T-helper 2 cell (primary cell): ENCODE results near the gene TAF9.

Experiments used
- DNase-seq, 5 experiments: peaks; one replicate each; pipeline versions ENCODE4 v3.0.0 to v3.0.0-alpha.2; 2012 to 2022
- total RNA-seq, 2 donors: gene quantifications; one replicate each; lab custom pipeline; 2026; lab: John Stamatoyannopoulos, UW

The TAF9 gene
- total RNA-seq, result 65.8 to 74.2 reads per million in 2 donors

DNA sequence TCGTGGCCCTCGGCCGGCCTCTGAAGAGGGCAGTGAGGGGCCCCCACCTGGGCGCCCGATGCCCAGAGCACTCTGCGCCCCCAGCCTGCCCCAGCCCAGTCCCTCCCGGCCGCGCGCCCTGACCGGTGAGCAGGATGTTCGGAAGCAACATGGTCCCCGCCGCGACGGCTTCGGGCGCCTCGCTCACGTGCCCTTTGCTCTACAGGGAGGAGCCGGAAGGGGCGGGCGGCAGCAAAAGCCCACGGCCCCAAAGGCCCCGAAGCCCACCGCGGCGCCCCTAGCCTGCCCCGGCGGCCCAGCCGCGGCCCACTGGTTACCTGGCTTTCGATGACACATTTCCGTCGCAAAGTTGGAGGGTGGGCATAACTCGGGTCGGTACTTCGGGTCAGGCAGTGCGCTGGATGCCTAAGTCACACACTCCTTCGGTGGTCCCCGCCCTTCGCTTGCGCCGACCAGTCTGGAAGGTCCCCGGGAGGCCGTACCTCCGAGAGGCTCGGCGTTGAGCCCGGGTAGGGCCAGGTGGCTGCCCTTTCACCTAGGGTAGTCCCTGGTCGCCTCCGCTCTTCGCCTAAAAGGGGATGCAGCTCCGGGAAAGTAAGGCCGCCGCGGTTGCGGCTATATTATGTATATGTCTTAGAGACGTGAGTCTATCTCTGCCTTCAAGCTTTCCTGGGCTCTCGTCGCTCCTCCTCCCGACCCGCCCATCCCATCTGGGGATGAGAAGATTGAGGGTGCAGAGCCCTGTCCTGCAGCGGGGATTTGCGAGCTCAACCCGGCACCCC, at the start of gene TAF9, which contains the start of the genes AK6 and RAD17:
TSS of gene TAF9 (minus strand) at position 181 of the 782 bp plus-strand sequence. CDS start 3,783 bp downstream, outside the sequence.
TSS of gene AK6 (minus strand) at position 181 of the 782 bp plus-strand sequence. CDS start at position 151, 30 bp downstream.
TSS of gene RAD17 (plus strand) at position 479 of the 782 bp plus-strand sequence. CDS start 2,391 bp downstream, outside the sequence.
- DNase-seq, result peak; percentile 83 to 95 (median 87)

DNA sequence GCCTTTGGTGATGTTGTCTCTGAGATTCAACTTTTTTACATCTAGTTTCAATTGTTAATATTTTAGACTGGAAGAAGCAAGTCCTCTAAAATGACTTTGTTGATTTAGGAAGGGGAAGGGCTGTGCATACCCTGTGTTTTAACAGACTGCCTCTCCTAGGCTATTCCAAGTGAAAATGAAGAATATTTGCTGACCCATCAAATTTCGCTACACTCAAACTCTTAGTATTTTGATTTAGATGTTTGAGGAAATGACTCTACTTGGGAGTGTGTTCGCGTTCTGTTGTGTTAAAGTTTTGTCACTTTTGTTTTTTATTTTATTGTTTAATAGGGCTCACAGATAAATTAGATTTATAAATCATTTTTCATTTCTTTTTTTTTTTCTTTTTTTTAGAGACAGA, 49.2 kb upstream of the TAF9 start:
- DNase-seq, result no peak

GRCh38 chr5:69416699-69417098, 47.4 kb upstream of the TAF9 start:
- no peak for DNase-seq

- DNase-seq, result no peak
Observed at GRCh38 chr5:69416180-69416579, 46.9 kb upstream of the TAF9 start.

DNA sequence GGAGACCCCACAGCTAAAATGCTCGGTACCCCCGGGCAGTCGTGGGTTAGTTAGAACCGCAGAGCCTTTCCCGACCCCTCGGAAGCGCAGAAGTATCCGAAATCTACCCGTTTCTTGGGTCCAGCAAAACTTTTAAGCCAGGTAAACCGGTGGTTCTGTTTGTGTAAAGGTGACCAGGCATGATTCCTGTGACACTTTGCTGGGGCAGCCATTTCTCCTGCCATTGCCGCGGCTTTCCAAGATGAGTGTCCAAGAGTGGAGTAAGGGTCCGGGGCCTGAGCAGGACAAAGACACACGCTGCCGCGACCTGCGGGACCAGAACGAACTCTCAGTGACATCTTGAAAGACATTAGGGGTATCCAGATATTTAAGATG, 46.3 kb upstream of the TAF9 start:
- no peak for DNase-seq

DNA sequence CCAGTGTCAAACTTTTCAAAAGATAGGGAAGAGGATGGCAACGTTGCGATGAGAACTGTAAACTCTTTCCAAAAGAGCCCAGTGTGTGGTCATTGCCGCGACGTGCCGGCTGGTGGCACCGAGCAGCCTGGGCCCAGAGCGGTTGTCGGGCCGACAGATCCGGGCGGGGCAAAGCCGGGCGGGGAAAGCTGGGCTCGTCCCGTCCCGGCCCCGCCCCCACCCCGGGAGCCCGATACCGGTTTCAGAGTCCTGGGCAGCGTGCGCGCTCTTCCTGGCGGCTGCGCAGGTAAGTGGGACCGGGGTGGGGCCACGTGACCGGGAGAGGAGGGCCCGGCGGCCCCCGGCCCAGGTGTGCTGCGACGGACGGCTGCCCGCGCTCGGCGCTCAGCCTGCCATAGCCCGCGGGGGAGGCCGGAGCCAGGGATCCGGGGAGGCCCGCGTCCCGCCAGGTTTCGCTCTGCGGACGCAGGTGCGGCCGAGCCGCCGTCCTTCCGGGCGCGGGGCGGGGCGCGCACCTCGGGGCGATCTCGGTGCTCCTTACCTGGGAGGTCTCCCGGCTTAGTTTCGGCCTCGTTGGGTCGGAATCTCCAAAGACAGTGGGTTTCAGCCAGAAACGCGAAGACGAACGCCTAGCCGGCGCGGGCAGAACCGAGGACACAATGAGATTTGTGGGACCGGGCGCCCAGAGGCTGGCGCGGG, 45.7 kb upstream of the TAF9 start, which contains the start of gene MARVELD2:
TSS of gene MARVELD2 (plus strand) at position 232 of the 699 bp plus-strand sequence. CDS start 4,270 bp downstream, outside the sequence.
- DNase-seq, result peak; percentile 2 to 41 (median 18)

DNA sequence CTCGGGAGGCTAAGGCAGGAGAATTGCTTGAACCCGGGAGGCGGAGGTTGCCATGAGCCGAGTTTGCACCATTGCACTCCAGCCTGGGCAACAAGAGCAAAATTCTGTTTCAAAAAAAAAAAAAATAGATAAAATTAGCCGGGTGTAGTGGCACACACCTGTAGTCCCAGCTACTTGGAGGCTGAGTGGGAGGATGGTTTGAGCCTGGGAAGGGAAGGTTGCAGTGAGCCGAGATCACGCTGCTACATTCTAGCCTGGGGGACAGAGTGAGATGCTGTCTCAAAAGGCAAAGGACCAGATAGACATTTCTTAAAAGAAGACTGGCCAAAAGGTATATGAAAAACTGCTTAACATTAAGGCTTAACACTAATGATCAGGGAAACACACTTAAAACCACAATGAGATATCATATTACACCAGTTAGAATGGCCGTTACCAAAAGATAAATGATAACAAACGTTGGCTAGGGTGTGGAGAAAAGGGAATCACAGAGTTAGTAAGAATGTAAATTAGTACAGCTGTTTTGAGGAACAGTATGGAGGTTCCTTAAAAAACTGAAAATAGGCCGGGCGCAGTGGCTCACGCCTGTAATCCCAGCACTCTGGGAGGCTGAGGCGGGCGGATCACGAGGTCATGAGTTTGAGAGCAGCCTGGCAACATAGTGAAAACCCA, 35.5 kb upstream of the TAF9 start:
- no peak for DNase-seq

GRCh38 chr5:69378376-69378775, 9.1 kb upstream of the TAF9 start:
- no peak for DNase-seq

- no peak for DNase-seq
Observed at GRCh38 chr5:69374911-69375446, 5.7 kb upstream of the TAF9 start.

DNA sequence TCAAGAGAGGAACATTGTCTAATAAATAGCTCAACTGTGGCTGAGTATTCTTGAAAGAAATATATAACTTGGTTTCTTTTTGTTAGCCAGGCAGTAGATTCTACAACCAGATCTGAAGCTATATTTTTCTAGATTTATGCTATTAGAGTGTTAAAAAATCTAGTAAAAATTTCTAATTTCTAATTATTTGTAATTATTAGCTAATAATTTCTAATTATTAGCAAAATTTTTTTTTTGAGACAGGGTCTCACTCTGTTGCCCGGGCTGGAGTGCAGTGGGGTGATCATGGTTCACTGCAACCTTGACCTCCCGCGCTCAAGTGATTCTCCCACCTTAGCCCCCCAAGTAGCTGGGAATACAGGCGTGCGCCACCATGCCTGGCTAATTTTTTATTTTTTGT, 3.1 kb upstream of the TAF9 start:
- no peak for DNase-seq

DNA sequence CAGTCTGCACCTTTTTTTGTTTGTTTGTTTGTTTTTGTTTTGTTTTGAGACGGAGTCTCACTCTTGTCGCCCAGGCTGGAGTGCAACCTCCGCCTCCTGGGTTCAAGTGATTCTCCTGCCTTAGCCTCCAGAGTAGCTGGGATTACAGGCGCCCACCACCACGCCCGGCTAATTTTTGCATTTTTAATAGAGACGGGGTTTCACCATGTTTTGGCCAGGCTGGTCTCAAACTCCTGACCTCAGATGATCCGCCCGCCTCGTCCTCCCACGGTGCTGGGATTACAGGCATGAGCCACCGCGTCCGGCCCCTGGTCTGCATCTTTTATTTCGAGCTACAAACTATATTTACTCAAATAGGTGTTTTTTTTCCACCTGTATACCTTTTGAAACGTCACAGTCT, 1.0 kb upstream of the TAF9 start:
- peak in 1 of 5 experiments; percentile 2 for DNase-seq

- DNase-seq, result peak in 3 of 5 experiments; percentile 9 to 38 (median 21)
Observed at GRCh38 chr5:69368458-69369339, 621 bp downstream of the TAF9 start.

GRCh38 chr5:69367697-69368279, 1.5 kb downstream of the TAF9 start:
- no peak for DNase-seq

DNA sequence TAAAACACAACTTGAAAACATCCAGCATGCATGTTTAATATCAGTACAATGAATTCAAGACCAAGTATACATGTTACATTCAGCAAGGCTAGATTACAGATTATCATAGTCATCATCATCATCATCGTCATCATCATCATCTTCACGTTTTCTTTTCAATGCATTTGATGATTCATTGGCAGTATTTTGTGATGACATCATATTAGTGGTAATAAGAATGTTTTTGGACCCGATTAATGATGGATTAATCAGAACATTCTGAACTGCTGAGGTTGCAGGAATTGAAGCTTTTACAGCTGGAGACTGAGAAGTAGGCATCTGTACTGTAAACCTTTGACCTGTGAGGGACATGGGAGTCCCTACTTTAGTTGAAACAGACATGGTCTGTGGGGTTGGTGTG, 4.5 kb downstream of the TAF9 start:
- no peak for DNase-seq

DNA sequence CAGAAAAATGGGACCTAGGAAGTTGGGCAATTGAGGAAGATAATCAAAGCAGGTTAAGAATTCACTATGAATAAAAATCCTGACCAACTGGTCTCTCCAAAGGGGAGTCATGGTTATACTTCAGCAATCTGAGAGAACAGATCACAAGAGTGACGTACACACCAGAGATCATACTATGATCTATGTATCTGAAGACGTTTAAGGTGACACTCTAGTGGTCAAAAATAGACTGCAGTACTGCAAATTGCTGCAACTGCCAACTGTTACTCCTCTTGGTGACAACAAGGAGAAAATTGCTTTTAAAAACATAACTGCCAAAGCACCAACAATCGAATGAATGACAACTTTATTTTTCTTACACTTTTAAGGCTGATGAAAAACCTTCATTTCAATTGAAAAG, 4.9 kb downstream of the TAF9 start:
- peak in 1 of 5 experiments; percentile 67 for DNase-seq

DNA sequence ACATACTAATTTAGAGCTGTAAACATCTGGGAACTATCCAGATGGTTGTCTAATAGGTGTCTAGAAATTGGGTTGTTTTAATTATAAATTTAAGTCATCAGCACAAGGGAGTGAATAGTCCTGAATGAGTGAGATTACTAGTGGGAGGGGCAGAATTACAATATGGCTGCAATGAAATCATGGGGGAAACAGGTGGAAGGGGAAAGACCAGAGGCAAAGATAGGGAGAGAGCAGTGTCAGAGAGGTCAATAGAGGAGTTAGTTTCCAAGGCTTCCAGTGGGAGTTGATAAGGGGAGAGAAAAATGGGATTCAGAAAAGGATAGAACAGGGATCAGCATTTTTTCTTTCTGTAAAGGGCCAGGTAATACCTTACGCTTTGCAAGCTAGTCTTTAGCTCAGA, 8.9 kb downstream of the TAF9 start:
- DNase-seq, result no peak

DNA sequence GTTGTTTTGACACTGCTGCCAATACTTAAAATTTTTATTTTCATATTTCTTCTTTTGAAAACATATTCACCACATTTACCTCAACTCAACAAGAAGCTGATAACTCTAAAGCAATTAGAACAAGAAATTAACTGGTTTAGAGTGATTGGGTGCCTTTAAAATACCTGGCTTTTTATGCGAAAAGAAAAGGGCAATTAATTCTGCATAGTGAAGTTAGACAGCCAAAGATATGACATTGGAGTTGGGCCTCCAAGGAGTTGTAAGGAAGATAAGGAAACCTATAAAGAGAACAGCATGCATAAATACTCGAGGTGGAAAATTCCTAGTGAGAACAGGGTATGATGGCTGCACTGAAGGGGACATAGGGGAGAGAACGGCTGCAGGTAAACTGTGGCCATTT, 9.6 kb downstream of the TAF9 start:
- no peak for DNase-seq

- no peak for DNase-seq
Observed at GRCh38 chr5:69350664-69351063, 18.7 kb downstream of the TAF9 start.

DNA sequence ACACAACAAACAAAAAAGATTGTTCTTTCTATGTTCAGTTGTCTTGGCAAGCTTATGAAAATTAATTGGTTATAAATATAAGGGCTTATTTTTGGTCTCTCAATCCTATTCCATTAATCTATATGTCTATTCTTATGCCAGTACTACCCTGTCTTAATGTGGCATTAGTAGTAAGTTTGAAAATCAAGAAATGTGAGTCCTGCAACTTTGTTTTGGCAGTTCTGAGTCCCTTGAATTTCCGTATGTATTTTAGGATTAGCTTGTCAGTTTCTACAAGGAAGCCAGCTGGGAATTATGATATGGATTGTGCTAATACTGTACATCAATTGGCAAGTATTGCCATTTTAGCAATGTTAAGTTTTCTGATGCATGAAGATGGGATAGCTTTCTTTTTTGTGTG, 26.2 kb downstream of the TAF9 start:
- DNase-seq, result no peak

DNA sequence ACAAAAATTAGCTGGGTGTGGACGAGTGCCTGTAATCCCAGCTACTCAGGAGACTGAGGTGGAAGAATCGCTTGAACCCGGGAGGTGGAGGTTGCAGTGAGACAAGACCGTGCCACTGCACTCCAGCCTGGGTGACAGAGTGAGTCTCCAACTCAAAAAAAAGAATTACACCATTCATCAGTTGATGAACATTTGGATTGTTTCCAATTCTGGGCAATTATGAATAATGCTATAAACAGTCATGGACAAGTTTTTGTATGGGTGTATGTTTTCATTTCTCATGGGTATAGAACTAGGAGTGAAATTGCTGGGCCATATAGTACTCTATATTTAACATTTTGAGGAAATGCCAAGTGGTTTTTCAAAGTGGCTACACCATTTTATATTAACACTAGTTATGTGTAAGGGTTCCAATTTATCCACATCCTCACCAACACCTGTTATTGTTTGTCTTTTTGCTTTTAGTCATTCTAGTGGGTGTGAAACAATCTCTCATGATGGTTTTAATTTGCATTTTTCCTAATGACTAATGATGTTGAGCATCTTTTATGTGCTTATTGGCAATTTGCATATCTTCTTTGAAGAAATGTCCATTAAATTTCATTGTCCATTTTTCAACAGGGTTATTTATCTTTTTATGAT, 27.7 kb downstream of the TAF9 start:
- DNase-seq, result no peak
